Loucy (cell line): ENCODE data around the gene AGMAT.

Source experiments
- H2AFZ ChIP-seq: fragments of 200-600 bp; sonication (generic); 2 replicates; pipeline ENCODE4 v1.6.0; 2016; ENCODE audit warnings: antibody characterized with exemption, mild to moderate bottlenecking, low read length, moderate library complexity
- H3F3A ChIP-seq: fragments of 200-600 bp; 2 replicates; pipeline ENCODE4 v1.6.0; 2016; ENCODE audit warnings: antibody characterized with exemption, low read depth, mild to moderate bottlenecking
- H3K27me3 ChIP-seq: fragments of 200-600 bp; sonication (generic); 2 replicates; pipeline ENCODE4 v1.6.1; 2014; ENCODE audit warnings: low read length, mild to moderate bottlenecking; ENCODE audit not compliant: insufficient read depth, poor library complexity, severe bottlenecking
- H3K36me3 ChIP-seq: fragments of 200-600 bp; sonication (generic); 2 replicates; pipeline ENCODE4 v1.6.1; 2016; ENCODE audit warnings: low read length; ENCODE audit not compliant: insufficient read depth
- H3K4me1 ChIP-seq: fragments of 200-600 bp; sonication (generic); 2 replicates; pipeline ENCODE4 v1.5.1; 2014; ENCODE audit warnings: low read length, mild to moderate bottlenecking; ENCODE audit not compliant: insufficient read depth, poor library complexity, severe bottlenecking
- H3K4me2 ChIP-seq: fragments of 200-600 bp; sonication (generic); 2 replicates; pipeline ENCODE4 v1.6.0; 2014; ENCODE audit warnings: antibody characterized with exemption, low read length, low read depth, mild to moderate bottlenecking; ENCODE audit not compliant: poor library complexity, severe bottlenecking
- H3K4me3 ChIP-seq: fragments of 200-600 bp; sonication (generic); 2 replicates; pipeline ENCODE4 v1.5.1; 2014; ENCODE audit warnings: low read length, mild to moderate bottlenecking, mixed read lengths; ENCODE audit not compliant: poor library complexity, severe bottlenecking
- H3K79me2 ChIP-seq: fragments of 200-600 bp; sonication (generic); 2 replicates; pipeline ENCODE4 v1.6.1; 2014; ENCODE audit warnings: low read length; ENCODE audit not compliant: insufficient read depth
- H3K9ac ChIP-seq: fragments of 200-600 bp; sonication (generic); 2 replicates; pipeline ENCODE4 v1.6.0; 2014; ENCODE audit warnings: mild to moderate bottlenecking, low read depth, low read length, moderate library complexity; ENCODE audit not compliant: poor library complexity, severe bottlenecking
- H3K9me2 ChIP-seq: fragments of 200-600 bp; sonication (generic); replicated peaks from 2 replicates; pipeline ENCODE4 v1.6.1; 2016; ENCODE audit warnings: low read depth, low read length, mixed read lengths
- H3K9me3 ChIP-seq: fragments of 200-600 bp; sonication (generic); 2 replicates; pipeline ENCODE4 v1.6.1; 2014; ENCODE audit warnings: mild to moderate bottlenecking, antibody characterized with exemption, low read length, low read depth; ENCODE audit not compliant: insufficient read depth
- H4K20me1 ChIP-seq: fragments of 200-600 bp; sonication (generic); 2 replicates; pipeline ENCODE4 v1.6.0; 2014; ENCODE audit warnings: antibody characterized with exemption, low read length, mild to moderate bottlenecking; ENCODE audit not compliant: insufficient read depth, poor library complexity, severe bottlenecking
- EZH2phosphoT487 ChIP-seq: fragments of 200-600 bp; IDR thresholded peaks from 2 replicates; pipeline ENCODE4 v1.6.1; 2018; ENCODE audit warnings: antibody characterized with exemption, mild to moderate bottlenecking, moderate library complexity, borderline replicate concordance
- TF ChIP-seq, protein P1 (sequence below): fragments of 200-600 bp; sonication (generic); conservative IDR thresholded peaks from 2 replicates; pipeline ENCODE4 v1.5.1; 2014; ENCODE audit warnings: mild to moderate bottlenecking, antibody characterized with exemption, low read length

The AGMAT gene, protein sequence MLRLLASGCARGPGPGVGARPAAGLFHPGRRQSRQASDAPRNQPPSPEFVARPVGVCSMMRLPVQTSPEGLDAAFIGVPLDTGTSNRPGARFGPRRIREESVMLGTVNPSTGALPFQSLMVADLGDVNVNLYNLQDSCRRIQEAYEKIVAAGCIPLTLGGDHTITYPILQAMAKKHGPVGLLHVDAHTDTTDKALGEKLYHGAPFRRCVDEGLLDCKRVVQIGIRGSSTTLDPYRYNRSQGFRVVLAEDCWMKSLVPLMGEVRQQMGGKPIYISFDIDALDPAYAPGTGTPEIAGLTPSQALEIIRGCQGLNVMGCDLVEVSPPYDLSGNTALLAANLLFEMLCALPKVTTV

DNA sequence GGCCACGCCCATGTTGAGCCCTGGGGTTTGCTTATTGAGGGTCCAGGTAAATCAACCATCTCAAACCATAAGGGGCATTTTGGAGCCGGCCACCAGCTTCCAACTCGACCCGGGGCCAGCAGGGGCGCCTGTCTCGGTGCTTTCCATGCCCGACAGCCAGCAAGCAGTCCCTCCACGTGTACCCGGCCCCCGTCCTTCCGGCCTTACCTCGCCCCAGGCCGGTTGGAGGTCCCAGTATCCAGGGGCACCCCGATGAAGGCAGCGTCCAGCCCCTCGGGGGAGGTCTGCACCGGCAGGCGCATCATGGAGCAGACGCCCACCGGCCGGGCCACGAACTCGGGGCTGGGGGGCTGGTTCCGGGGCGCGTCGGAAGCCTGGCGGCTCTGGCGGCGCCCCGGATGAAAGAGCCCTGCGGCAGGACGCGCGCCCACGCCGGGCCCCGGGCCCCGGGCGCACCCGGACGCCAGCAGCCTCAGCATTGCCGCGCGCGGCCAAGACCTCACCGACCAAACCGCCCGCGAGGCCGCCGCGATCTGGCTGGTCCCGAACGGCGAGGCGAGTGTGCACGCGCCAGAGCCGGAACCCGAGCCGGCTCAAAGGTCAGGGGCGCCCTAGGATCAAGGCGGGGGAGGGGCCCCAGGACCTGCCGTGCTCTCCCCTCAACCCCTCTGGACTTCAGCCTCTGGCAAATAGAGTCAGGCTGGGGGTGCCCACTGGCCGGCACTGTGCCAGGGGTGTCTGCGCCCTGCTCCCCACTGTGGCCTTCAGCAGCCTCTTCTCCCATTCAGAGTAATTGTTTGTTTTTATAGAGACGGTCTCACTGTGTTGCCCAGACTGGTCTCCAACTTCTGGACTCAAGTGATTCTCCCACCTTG is at the start of gene AGMAT:
AGMAT (minus strand) TSS at position 563 of the 875 bp plus-strand sequence; CDS start at position 479, 84 bp downstream.
- Histone ChIP-seq H2AFZ (peak within 1 kb of the TSS; percentile 87), H3K79me2 (no peaks in the 10 kb centered on the region), H3K4me1 (peaks cover under 1% of the 10 kb centered on the region), H3F3A (no peaks in the 10 kb centered on the region), H3K4me3 (peak within 1 kb of the TSS; percentile 77), H3K27me3 (no peaks in the 10 kb centered on the region), H3K4me2 (peak within 1 kb of the TSS; percentile 57), H3K36me3 (no peaks in the 10 kb centered on the region), H3K9ac (peak within 1 kb of the TSS; percentile 61), H3K9me2 (no peaks in the 10 kb centered on the region), H4K20me1 (no peaks in the 10 kb centered on the region), H3K9me3 (no peaks in the 10 kb centered on the region)
- no peak for TF ChIP-seq EZH2phosphoT487
- TF ChIP-seq, protein P1, sequence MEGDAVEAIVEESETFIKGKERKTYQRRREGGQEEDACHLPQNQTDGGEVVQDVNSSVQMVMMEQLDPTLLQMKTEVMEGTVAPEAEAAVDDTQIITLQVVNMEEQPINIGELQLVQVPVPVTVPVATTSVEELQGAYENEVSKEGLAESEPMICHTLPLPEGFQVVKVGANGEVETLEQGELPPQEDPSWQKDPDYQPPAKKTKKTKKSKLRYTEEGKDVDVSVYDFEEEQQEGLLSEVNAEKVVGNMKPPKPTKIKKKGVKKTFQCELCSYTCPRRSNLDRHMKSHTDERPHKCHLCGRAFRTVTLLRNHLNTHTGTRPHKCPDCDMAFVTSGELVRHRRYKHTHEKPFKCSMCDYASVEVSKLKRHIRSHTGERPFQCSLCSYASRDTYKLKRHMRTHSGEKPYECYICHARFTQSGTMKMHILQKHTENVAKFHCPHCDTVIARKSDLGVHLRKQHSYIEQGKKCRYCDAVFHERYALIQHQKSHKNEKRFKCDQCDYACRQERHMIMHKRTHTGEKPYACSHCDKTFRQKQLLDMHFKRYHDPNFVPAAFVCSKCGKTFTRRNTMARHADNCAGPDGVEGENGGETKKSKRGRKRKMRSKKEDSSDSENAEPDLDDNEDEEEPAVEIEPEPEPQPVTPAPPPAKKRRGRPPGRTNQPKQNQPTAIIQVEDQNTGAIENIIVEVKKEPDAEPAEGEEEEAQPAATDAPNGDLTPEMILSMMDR: peak; percentile 36; the same call in 1 of the 2 replicates

DNA sequence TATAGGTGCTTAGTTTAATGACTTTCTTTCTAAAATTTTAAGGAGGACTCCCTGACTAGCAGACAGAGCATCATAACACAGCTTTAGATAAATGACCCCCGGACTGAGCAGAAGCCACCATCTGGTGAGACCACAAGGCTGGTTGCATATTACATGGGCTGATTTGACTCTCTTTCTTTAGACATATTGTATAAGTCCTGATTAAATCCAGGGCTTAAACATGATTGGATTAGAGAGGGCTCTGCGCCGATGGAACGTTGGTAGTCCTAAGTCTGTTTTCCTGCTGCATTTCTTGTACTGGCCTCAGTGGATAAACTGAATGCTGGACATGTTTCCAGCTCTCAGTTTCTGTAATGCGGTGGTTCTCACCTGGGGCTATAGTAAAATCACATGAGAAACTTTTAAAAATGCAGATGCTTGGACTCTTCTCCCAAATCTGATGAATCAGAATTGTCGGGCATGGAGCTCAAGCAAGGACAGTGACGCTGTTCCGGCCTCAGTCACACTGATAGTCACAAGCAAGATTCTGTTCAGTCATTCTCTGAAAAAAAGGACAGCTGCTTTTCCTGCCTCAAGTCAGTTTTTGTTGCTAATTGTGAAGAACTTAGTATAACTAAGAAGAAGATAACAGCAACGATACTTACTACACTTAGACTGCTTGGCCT is 49.0 kb upstream of the AGMAT start:
- H3K79me2 ChIP-seq: no peaks in the 10 kb centered on the region
- TF ChIP-seq, protein P1: no peak
- no peak for TF ChIP-seq EZH2phosphoT487
- H3K4me3 ChIP-seq: no peak overlapping the region
- H3K9me3 ChIP-seq: no peaks in the 10 kb centered on the region
- H2AFZ ChIP-seq: no peak overlapping the region
- no peaks in the 10 kb centered on the region for H3K9me2 ChIP-seq
- no peaks in the 10 kb centered on the region for H3K27me3 ChIP-seq
- no peak overlapping the region for H3K9ac ChIP-seq
- no peaks in the 10 kb centered on the region for H3F3A ChIP-seq
- H4K20me1 ChIP-seq: no peaks in the 10 kb centered on the region
- H3K4me2 ChIP-seq: no peak overlapping the region
- no peaks in the 10 kb centered on the region for H3K4me1 ChIP-seq
- peaks cover 85% of the 10 kb centered on the region; the same call in 1 of the 2 replicates for H3K36me3 ChIP-seq

DNA sequence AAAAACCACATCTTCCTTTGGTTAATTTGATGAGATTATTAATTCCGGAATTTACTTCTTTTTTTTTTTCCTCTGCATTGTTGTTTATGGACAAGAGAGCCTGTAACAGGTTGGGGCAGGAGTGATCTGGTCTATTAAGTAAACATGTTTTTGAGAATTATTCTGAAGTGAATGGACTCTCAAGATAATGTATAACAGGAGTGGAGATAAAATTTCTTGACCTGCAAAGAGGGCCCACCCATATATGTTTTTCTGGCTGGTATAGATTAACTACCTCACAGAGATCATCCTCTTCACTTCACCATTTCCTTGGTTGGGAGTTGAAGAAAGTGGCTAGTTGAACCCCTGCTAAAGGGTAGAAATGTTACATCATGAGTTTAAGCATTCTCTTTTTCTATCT is 43.2 kb upstream of the AGMAT start:
- no peak overlapping the region for H3K4me2 ChIP-seq
- H3K9me2 ChIP-seq: no peaks in the 10 kb centered on the region

More for the DNA sequence above, 43.2 kb upstream of the AGMAT start:
- no peak for TF ChIP-seq EZH2phosphoT487
- TF ChIP-seq, protein P1: no peak
- Histone ChIP-seq H3K9me3 (no peaks in the 10 kb centered on the region), H3K27me3 (no peaks in the 10 kb centered on the region), H3K4me1 (peaks cover 12% of the 10 kb centered on the region), H3K9ac (no peak overlapping the region), H2AFZ (no peak overlapping the region), H3K4me3 (no peak overlapping the region), H3K79me2 (peaks cover 33% of the 10 kb centered on the region), H3F3A (no peaks in the 10 kb centered on the region), H4K20me1 (peaks cover 7% of the 10 kb centered on the region), H3K36me3 (peaks cover 53% of the 10 kb centered on the region; the same call in 1 of the 2 replicates)
